Measurements from ENCODE around the gene KYNU. TPM values are rescaled to one million over a fixed set of nuclear protein-coding genes. Genes with fewer than 3 reads are reported as not detected.
"Not testable (repeated sequence)": the region's sequence is repeated elsewhere in the genome, so short reads cannot be mapped to it uniquely, and the experiment has no call there.

KYNU gene
- total RNA-seq, 1 experiment from 2014 or later, result 55.7 TPM

GRCh38 chr2:142893241-142893640 is 15.8 kb downstream of the KYNU start:
- TF ChIP-seq EZH2 (IDR thresholded peaks at IDR 0.05; ENCODE audit: low read depth) (no peak), CTCF (conservative IDR thresholded peaks at IDR 0.05) (no peak)
- no peak overlapping the region for H3K4me3 ChIP-seq
- intact Hi-C loops (cut with micrococcal nuclease; ENCODE audit: unreplicated experiment), result no loop called here
- no peaks in the 10 kb centered on the region for H3K4me1 ChIP-seq (replicated peaks; ENCODE audit: insufficient read depth)
- no peaks in the 10 kb centered on the region for H3K27me3 ChIP-seq (ENCODE audit: insufficient read depth, low read depth)
- DNase-seq, result no peak
- BruUV-seq (replicated peaks), result no TSS peak
- H3K9me2 ChIP-seq (ENCODE audit: insufficient read depth), result no peaks in the 10 kb centered on the region
- H3K27ac ChIP-seq, result no peak overlapping the region
- H4K20me1 ChIP-seq (ENCODE audit: insufficient read depth), result no peaks in the 10 kb centered on the region
- no peak overlapping the region for H3K4me2 ChIP-seq
- POLR2A ChIA-PET (ENCODE audit: unreplicated experiment), result no interaction called here
- CTCF ChIA-PET, result no interaction called here
- no peaks in the 10 kb centered on the region for H3K36me3 ChIP-seq (ENCODE audit: low read depth)
- no peaks in the 10 kb centered on the region for H3F3A ChIP-seq (ENCODE audit: insufficient read depth, low read depth)
- no peaks in the 10 kb centered on the region for H3K79me2 ChIP-seq (ENCODE audit: low read depth)
- H3K9me3 ChIP-seq (ENCODE audit: insufficient read depth, low read depth), result no peaks in the 10 kb centered on the region; the same call in 1 of the 2 replicates
- no peak overlapping the region for H2AFZ ChIP-seq

GRCh38 chr2:142897807-142898206 is 20.3 kb downstream of the KYNU start:
- no TSS peak for BruUV-seq (replicated peaks)
- no peak for DNase-seq
- no peaks in the 10 kb centered on the region for H3K36me3 ChIP-seq (ENCODE audit: low read depth)
- H3K9me2 ChIP-seq (ENCODE audit: insufficient read depth), result no peaks in the 10 kb centered on the region; the same call in 1 of the 2 replicates
- H3K4me2 ChIP-seq, result no peak overlapping the region
- CTCF ChIA-PET, result no interaction called here
- no peak for TF ChIP-seq EZH2 (IDR thresholded peaks at IDR 0.05; ENCODE audit: low read depth)
- no peak for TF ChIP-seq CTCF (conservative IDR thresholded peaks at IDR 0.05)
- POLR2A ChIA-PET (ENCODE audit: unreplicated experiment), result no interaction called here
- H3K4me1 ChIP-seq (replicated peaks; ENCODE audit: insufficient read depth), result peaks cover 14% of the 10 kb centered on the region
- no peaks in the 10 kb centered on the region; the same call in 1 of the 2 replicates for H3K9me3 ChIP-seq (ENCODE audit: insufficient read depth, low read depth)
- H3K27me3 ChIP-seq (ENCODE audit: insufficient read depth, low read depth), result no peaks in the 10 kb centered on the region
- H4K20me1 ChIP-seq (ENCODE audit: insufficient read depth), result no peaks in the 10 kb centered on the region
- no peak overlapping the region for H3K27ac ChIP-seq
- H3F3A ChIP-seq (ENCODE audit: insufficient read depth, low read depth), result peaks cover 5% of the 10 kb centered on the region
- H2AFZ ChIP-seq, result no peak overlapping the region
- intact Hi-C loops (cut with micrococcal nuclease; ENCODE audit: unreplicated experiment), result loop anchor here (2.0 kb wide), 1 partner anchor 23 kb away; no protein-coding TSS in a partner anchor
- H3K4me3 ChIP-seq, result no peak overlapping the region
- H3K79me2 ChIP-seq (ENCODE audit: low read depth), result no peaks in the 10 kb centered on the region

- H2AFZ ChIP-seq; H3K79me2 ChIP-seq (ENCODE audit: low read depth); H4K20me1 ChIP-seq (ENCODE audit: insufficient read depth); BruUV-seq (replicated peaks); H3K36me3 ChIP-seq (ENCODE audit: low read depth); DNase-seq; H3K4me3 ChIP-seq; H3K9me3 ChIP-seq (ENCODE audit: insufficient read depth, low read depth); H3K9me2 ChIP-seq (ENCODE audit: insufficient read depth); H3K4me2 ChIP-seq; POLR2A ChIA-PET (ENCODE audit: unreplicated experiment); H3K27me3 ChIP-seq (ENCODE audit: insufficient read depth, low read depth); intact Hi-C loops (cut with micrococcal nuclease; ENCODE audit: unreplicated experiment); H3K27ac ChIP-seq: not testable (repeated sequence)
- peaks cover 22% of the 10 kb centered on the region for H3F3A ChIP-seq (ENCODE audit: insufficient read depth, low read depth)
- CTCF ChIA-PET, result interaction anchor here (0.7 kb wide), 1 partner anchor 33 kb away, joined by 7 read pairs; no protein-coding TSS in a partner anchor
- peaks cover 35% of the 10 kb centered on the region for H3K4me1 ChIP-seq (replicated peaks; ENCODE audit: insufficient read depth)
These were observed 22.9 kb downstream of the KYNU start for GRCh38 chr2:142900327-142900726.

- Histone ChIP-seq H4K20me1 (ENCODE audit: insufficient read depth) (no peaks in the 10 kb centered on the region), H3K4me1 (replicated peaks; ENCODE audit: insufficient read depth) (peaks cover 42% of the 10 kb centered on the region)
These were observed 24.3 kb downstream of the KYNU start for GRCh38 chr2:142901780-142902179.

GRCh38 chr2:142903726-142904125 is 26.3 kb downstream of the KYNU start:
- Histone ChIP-seq H3K4me1 (replicated peaks; ENCODE audit: insufficient read depth) (peaks cover 53% of the 10 kb centered on the region), H3F3A (ENCODE audit: insufficient read depth, low read depth) (peaks cover 27% of the 10 kb centered on the region), H3K27ac (peak overlapping the region; percentile 94), H3K4me3 (peak overlapping the region; percentile 2; the same call in 1 of the 2 replicates), H3K4me2 (peak overlapping the region; percentile 68)
- CTCF ChIA-PET; BruUV-seq (replicated peaks); H3K27me3 ChIP-seq (ENCODE audit: insufficient read depth, low read depth); POLR2A ChIA-PET (ENCODE audit: unreplicated experiment); H3K79me2 ChIP-seq (ENCODE audit: low read depth); H3K9me3 ChIP-seq (ENCODE audit: insufficient read depth, low read depth); H3K36me3 ChIP-seq (ENCODE audit: low read depth); H2AFZ ChIP-seq; H4K20me1 ChIP-seq (ENCODE audit: insufficient read depth); H3K9me2 ChIP-seq (ENCODE audit: insufficient read depth): not testable (repeated sequence)
- peak; percentile 80 to 97 for DNase-seq
- intact Hi-C loops (cut with micrococcal nuclease; ENCODE audit: unreplicated experiment), result loop anchor here (1.0 kb wide), 3 partner anchors 41 to 77 kb away; no protein-coding TSS in a partner anchor

More at GRCh38 chr2:142901780-142902179, 24.3 kb downstream of the KYNU start:
- H3K4me2 ChIP-seq, result no peak overlapping the region
- no peaks in the 10 kb centered on the region for H3K36me3 ChIP-seq (ENCODE audit: low read depth)
- POLR2A ChIA-PET (ENCODE audit: unreplicated experiment), result no interaction called here
- CTCF ChIA-PET, result no interaction called here
- DNase-seq, result no peak
- H3K4me3 ChIP-seq, result no peak overlapping the region
- H3K79me2 ChIP-seq (ENCODE audit: low read depth), result no peaks in the 10 kb centered on the region
- H3F3A ChIP-seq (ENCODE audit: insufficient read depth, low read depth), result peaks cover 27% of the 10 kb centered on the region
- BruUV-seq (replicated peaks), result no TSS peak
- H3K9me2 ChIP-seq (ENCODE audit: insufficient read depth), result no peaks in the 10 kb centered on the region; the same call in 1 of the 2 replicates
- H3K9me3 ChIP-seq (ENCODE audit: insufficient read depth, low read depth), result no peaks in the 10 kb centered on the region; the same call in 1 of the 2 replicates
- intact Hi-C loops (cut with micrococcal nuclease; ENCODE audit: unreplicated experiment), result no loop called here
- H3K27ac ChIP-seq, result peak overlapping the region; percentile 94; the same call in 1 of the 2 replicates
- TF ChIP-seq EZH2 (IDR thresholded peaks at IDR 0.05; ENCODE audit: low read depth) (no peak), CTCF (conservative IDR thresholded peaks at IDR 0.05) (no peak)
- H3K27me3 ChIP-seq (ENCODE audit: insufficient read depth, low read depth), result no peaks in the 10 kb centered on the region
- no peak overlapping the region for H2AFZ ChIP-seq

Measured in PC-9 (cell line).